DOHH2 (cell line): ENCODE data around the gene NTNG2.

Experiments
- EZH2phosphoT487 ChIP-seq: fragments of 200-600 bp; sonication (generic); IDR thresholded peaks from 2 replicates; pipeline ENCODE4 v1.6.1; 2017; ENCODE audit warnings: borderline replicate concordance, mild to moderate bottlenecking, antibody characterized with exemption, low read length, moderate library complexity, mixed read lengths
- TF ChIP-seq, protein P1 (sequence below): fragments of 200-600 bp; sonication (generic); IDR thresholded peaks from one replicate; pipeline ENCODE4 v1.5.1; 2014; ENCODE audit warnings: antibody characterized with exemption, mild to moderate bottlenecking, low read depth, low read length; ENCODE audit not compliant: poor library complexity, severe bottlenecking

GRCh38 chr9:132125361-132125760 is 36.5 kb upstream of the NTNG2 start:
- TF ChIP-seq, protein P1, sequence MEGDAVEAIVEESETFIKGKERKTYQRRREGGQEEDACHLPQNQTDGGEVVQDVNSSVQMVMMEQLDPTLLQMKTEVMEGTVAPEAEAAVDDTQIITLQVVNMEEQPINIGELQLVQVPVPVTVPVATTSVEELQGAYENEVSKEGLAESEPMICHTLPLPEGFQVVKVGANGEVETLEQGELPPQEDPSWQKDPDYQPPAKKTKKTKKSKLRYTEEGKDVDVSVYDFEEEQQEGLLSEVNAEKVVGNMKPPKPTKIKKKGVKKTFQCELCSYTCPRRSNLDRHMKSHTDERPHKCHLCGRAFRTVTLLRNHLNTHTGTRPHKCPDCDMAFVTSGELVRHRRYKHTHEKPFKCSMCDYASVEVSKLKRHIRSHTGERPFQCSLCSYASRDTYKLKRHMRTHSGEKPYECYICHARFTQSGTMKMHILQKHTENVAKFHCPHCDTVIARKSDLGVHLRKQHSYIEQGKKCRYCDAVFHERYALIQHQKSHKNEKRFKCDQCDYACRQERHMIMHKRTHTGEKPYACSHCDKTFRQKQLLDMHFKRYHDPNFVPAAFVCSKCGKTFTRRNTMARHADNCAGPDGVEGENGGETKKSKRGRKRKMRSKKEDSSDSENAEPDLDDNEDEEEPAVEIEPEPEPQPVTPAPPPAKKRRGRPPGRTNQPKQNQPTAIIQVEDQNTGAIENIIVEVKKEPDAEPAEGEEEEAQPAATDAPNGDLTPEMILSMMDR, result no peak
- no peak for TF ChIP-seq EZH2phosphoT487
